HS-5 (cell line): ENCODE data around the gene CDHR1.

Experiments used
- DNase-seq: peaks from one replicate; pipeline ENCODE4 v3.0.0-alpha.2; 2012; ENCODE audit warnings: low read depth

The CDHR1 gene

DNA sequence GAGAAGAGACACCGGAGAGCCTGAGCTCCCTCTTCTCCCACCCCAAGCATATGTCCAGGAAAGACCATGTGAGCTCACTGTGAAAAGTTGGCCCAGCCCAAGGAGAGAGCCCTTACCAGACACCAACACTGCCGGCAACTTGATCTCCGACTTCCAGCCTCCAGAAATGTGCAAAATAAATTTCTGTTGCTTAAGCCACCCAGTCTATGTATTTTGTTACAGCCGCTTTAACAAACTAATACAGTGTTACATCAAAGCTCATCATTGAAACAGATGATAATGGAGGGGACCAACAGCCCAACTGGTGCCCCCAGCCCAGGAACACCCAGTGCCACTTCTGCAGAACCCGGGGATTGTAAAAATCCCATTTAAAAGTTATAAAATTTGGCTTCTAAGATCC is 69.4 kb downstream of the CDHR1 start:
- DNase-seq: no peak

DNA sequence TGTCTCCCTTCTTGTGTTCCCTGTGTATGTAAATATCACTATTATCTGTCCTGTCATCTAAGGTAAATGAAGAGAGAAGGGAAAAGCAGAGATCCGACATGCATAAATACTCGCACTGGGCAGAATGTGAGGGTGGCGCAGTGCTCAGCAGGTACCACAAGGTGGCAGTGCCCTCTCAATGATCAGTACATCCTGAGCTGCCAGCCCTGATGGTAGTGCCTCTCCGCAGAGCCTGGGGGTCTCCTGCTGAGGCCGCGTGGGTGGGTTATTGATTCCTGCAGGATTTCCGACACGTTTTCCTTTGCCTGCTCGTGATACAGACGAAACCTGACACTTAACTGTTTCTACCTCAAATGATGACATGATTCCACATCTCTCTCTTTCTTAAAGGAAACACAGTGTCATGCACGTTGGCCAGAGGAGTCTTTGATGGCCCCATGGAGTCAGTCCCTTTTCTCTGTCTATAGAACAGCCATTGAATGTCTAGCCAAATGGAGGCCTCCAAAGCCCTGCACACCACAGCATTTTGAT is 70.3 kb downstream of the CDHR1 start:
- peak; percentile 22 for DNase-seq

DNA sequence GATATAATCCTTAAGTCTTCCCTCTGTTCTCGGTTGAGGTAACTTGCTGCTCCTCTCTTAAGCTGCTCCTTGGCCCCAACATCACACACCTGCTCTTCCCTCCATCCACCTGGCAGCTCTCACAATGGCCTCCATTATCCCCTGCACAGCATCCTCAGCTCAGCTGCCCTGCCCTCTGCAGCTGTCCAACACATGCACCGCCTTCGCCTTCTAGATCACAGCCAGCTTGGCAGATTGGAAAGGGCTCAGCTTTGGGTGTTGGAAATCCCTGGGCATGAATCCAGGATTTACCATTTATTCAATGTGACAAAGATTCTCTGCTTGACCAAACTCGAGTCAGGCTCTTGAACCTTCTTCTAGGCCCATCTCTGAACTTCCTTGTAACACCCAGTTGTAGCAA is 71.1 kb downstream of the CDHR1 start:
- no peak for DNase-seq

- peak; percentile 13 for DNase-seq
Measured at GRCh38 chr10:84267503-84268126, 73.3 kb downstream of the CDHR1 start.

GRCh38 chr10:84269162-84269561 is 74.8 kb downstream of the CDHR1 start:
- no peak for DNase-seq
